Measurements from ENCODE around the gene NAA30.
"Not testable (repeated sequence)": the region's sequence is repeated elsewhere in the genome, so short reads cannot be mapped to it uniquely, and the experiment has no call there.

Gene NAA30

GRCh38 chr14:57390037-57390805 lies at the start of gene NAA30:
TSS of gene NAA30 (plus strand) at chr14:57390586. CDS start at chr14:57390958, 372 bp downstream.
- peak; percentile 94 to 95 for DNase-seq

GRCh38 chr14:57343545-57344297 lies 46.7 kb upstream of the NAA30 start:
- DNase-seq: not testable (repeated sequence)

GRCh38 chr14:57345106-57345505 lies 45.3 kb upstream of the NAA30 start:
- no peak for DNase-seq

- DNase-seq: no peak
Measured at GRCh38 chr14:57346741-57347140, 43.6 kb upstream of the NAA30 start.

- no peak for DNase-seq
Measured at GRCh38 chr14:57352396-57353170, 37.8 kb upstream of the NAA30 start.

GRCh38 chr14:57355081-57355800 lies 35.1 kb upstream of the NAA30 start:
- DNase-seq: no peak

- DNase-seq: no peak
Measured at GRCh38 chr14:57362361-57362760, 28.0 kb upstream of the NAA30 start.

GRCh38 chr14:57364659-57365450 lies 25.5 kb upstream of the NAA30 start:
- no peak for DNase-seq

- not testable (repeated sequence) for DNase-seq
Measured at GRCh38 chr14:57370187-57370586, 20.2 kb upstream of the NAA30 start.

- no peak for DNase-seq
Measured at GRCh38 chr14:57371013-57371412, 19.4 kb upstream of the NAA30 start.

GRCh38 chr14:57375156-57375555 lies 15.2 kb upstream of the NAA30 start:
- DNase-seq: no peak

- DNase-seq: no peak
Measured at GRCh38 chr14:57378661-57379060, 11.7 kb upstream of the NAA30 start.

- DNase-seq: no peak
Measured at GRCh38 chr14:57380935-57381334, 9.5 kb upstream of the NAA30 start.

- no peak for DNase-seq
Measured at GRCh38 chr14:57382283-57382682, 8.1 kb upstream of the NAA30 start.

- DNase-seq: no peak
Measured at GRCh38 chr14:57383125-57383745, 7.2 kb upstream of the NAA30 start.

GRCh38 chr14:57388067-57388466 lies 2.3 kb upstream of the NAA30 start:
- no peak for DNase-seq

GRCh38 chr14:57389646-57390036 lies 745 bp upstream of the NAA30 start:
- DNase-seq: no peak

GRCh38 chr14:57390806-57391516 lies 575 bp downstream of the NAA30 start:
- DNase-seq: peak; percentile 57 to 64

- peak in 1 of 2 experiments; percentile 19 for DNase-seq
Measured at GRCh38 chr14:57391517-57392195, 1.3 kb downstream of the NAA30 start.

- no peak for DNase-seq
Measured at GRCh38 chr14:57392830-57393229, 2.4 kb downstream of the NAA30 start.
